ENCODE results near the gene CEP295NL.

GRCh38 chr17:78912082-78912481, 9.1 kb upstream of the CEP295NL start:
- TF ChIP-seq CTCF (IDR thresholded peaks at IDR 0.05) (no peak), POLR2AphosphoS5 (IDR thresholded peaks at IDR 0.05; ENCODE audit: low read depth, low read length) (no peak), TCF7L2 (IDR thresholded peaks at IDR 0.05; ENCODE audit: low read depth, low read length) (no peak), REST (IDR thresholded peaks at IDR 0.05; ENCODE audit: insufficient read depth in 1 of 2, low read depth in 2 of 2, low read length in 1 of 2) (no peak)

Data from Panc1 (cell line).